Esophagus muscularis mucosa (tissue), 3 donors: ENCODE measurements around the gene NFE2.

Source experiments
- POLR2A ChIP-seq: fragments of 450-650 bp; IDR thresholded peaks from one replicate; pipeline ENCODE4 v1.6.1; 2017; ENCODE audit warnings: antibody characterized with exemption, moderate library complexity, mild to moderate bottlenecking, low read depth
- POLR2AphosphoS5 ChIP-seq, 2 donors: sonication (generic); formaldehyde crosslinking; IDR thresholded peaks; one replicate each; pipeline ENCODE4 v1.6.1; 2017; ENCODE audit warnings: antibody characterized with exemption in 2 of 2
- TF ChIP-seq, protein P1 (sequence below), 3 experiments: fragments of 200-600 bp in 2 of 3; fragments of 450-650 bp in 1 of 3; sonication (generic) in 2 of 3; IDR thresholded peaks; one replicate each; pipeline ENCODE4 v1.5.1; 2017 to 2019; ENCODE audit warnings: antibody characterized with exemption in 3 of 3, mild to moderate bottlenecking in 2 of 3, moderate library complexity in 1 of 3

DNA sequence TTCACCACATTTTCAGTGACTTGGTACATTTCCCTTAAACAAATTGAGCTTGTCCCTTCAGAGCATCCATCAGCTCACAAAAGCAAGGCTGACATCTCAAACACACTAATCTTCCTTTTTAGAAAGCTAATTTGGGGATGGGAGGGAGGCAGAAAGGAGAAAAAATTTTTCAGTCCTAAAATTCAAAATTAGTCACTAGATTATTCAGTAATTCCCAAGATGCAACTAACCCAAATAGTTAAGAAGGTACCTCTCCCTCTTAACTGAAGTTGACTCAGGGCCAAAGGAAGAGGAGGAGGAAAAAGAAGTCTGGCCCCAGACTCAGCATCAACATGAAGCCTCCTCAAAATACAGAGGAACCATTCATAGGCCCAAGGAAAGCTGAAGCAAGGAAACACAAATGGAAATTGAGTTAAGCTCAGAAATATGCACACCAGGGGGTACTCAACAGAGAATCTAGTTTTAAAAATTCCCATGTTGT is 42.6 kb downstream of the NFE2 start:
- TF ChIP-seq, protein P1, sequence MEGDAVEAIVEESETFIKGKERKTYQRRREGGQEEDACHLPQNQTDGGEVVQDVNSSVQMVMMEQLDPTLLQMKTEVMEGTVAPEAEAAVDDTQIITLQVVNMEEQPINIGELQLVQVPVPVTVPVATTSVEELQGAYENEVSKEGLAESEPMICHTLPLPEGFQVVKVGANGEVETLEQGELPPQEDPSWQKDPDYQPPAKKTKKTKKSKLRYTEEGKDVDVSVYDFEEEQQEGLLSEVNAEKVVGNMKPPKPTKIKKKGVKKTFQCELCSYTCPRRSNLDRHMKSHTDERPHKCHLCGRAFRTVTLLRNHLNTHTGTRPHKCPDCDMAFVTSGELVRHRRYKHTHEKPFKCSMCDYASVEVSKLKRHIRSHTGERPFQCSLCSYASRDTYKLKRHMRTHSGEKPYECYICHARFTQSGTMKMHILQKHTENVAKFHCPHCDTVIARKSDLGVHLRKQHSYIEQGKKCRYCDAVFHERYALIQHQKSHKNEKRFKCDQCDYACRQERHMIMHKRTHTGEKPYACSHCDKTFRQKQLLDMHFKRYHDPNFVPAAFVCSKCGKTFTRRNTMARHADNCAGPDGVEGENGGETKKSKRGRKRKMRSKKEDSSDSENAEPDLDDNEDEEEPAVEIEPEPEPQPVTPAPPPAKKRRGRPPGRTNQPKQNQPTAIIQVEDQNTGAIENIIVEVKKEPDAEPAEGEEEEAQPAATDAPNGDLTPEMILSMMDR (IDR thresholded peaks at IDR 0.05), result no peak
- TF ChIP-seq POLR2AphosphoS5 (IDR thresholded peaks at IDR 0.05) (no peak), POLR2A (no peak)
